ENCODE measurements around the gene USP25. TPM values are rescaled to one million over a fixed set of nuclear protein-coding genes. Genes with fewer than 3 reads are reported as not detected.

USP25 gene, protein sequence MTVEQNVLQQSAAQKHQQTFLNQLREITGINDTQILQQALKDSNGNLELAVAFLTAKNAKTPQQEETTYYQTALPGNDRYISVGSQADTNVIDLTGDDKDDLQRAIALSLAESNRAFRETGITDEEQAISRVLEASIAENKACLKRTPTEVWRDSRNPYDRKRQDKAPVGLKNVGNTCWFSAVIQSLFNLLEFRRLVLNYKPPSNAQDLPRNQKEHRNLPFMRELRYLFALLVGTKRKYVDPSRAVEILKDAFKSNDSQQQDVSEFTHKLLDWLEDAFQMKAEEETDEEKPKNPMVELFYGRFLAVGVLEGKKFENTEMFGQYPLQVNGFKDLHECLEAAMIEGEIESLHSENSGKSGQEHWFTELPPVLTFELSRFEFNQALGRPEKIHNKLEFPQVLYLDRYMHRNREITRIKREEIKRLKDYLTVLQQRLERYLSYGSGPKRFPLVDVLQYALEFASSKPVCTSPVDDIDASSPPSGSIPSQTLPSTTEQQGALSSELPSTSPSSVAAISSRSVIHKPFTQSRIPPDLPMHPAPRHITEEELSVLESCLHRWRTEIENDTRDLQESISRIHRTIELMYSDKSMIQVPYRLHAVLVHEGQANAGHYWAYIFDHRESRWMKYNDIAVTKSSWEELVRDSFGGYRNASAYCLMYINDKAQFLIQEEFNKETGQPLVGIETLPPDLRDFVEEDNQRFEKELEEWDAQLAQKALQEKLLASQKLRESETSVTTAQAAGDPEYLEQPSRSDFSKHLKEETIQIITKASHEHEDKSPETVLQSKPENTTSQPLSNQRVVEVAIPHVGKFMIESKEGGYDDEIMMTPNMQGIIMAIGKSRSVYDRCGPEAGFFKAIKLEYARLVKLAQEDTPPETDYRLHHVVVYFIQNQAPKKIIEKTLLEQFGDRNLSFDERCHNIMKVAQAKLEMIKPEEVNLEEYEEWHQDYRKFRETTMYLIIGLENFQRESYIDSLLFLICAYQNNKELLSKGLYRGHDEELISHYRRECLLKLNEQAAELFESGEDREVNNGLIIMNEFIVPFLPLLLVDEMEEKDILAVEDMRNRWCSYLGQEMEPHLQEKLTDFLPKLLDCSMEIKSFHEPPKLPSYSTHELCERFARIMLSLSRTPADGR
- total RNA-seq (2021; ENCODE audit: unreplicated experiment) = 33.6 TPM
- 13.0 and 13.9 TPM in 2 replicates for polyA plus RNA-seq (2012)
- Bru-seq, nascent RNA = percentile 94 among the genes with signal in this experiment
- percentile 71 among the genes with signal in this experiment for BruChase-seq, experiment 1, labeled RNA remaining after a 6-hour chase
- BruChase-seq, experiment 2, labeled RNA remaining after a 2-hour chase = percentile 77 among the genes with signal in this experiment
- long read RNA-seq, full-length matches to known transcripts = 16 of 34 reads
- long read RNA-seq, partial matches to known transcripts = 7 of 34 reads
- long read RNA-seq, other reads (novel, unspliced or antisense) = 11 of 34 reads

- DNase-seq (ENCODE audit: low read depth, low spot score) (peak; percentile 43), ATAC-seq (peak; percentile 95)
- no peaks in the 10 kb centered on the region for H3K9me2 ChIP-seq (ENCODE audit: insufficient read depth)
- H4K20me1 ChIP-seq (ENCODE audit: insufficient read depth) = no peaks in the 10 kb centered on the region; the same call in 1 of the 2 replicates
- H3K36me3 ChIP-seq (ENCODE audit: control insufficient read depth in 1 of 2, insufficient read depth in 2 of 2, low read length in 2 of 2) = no peaks in the 10 kb centered on the region
- ChIA-PET RAD21 (ENCODE audit: low non-redundant PET in 1 of 2, low total read pairs in 2 of 2, uncharacterized antibody in 2 of 2, unreplicated experiment in 2 of 2) (no interaction called here), POLR2A (no interaction called here), CTCF (no interaction called here)
- peak within 1 kb of the TSS; percentile 94 for H3K27ac ChIP-seq (ENCODE audit: low read depth, low read length)
- peak within 1 kb of the TSS; percentile 75 for H3K9ac ChIP-seq (ENCODE audit: low read length)
- intact Hi-C loops (cut with micrococcal nuclease) = loop anchor here (10.0 kb wide), 1 partner anchor 95 kb away; no protein-coding TSS in a partner anchor
- peak within 1 kb of the TSS; percentile 86 for H3K4me2 ChIP-seq (ENCODE audit: low read length)
- TF ChIP-seq POLR2A (IDR thresholded peaks at IDR 0.05; ENCODE audit: borderline replicate concordance, extremely low read depth, insufficient read depth, insufficient read length) = peak; percentile 78
- no peak for TF ChIP-seq RAD21 (IDR thresholded peaks at IDR 0.05; ENCODE audit: low read depth)
- no peak for TF ChIP-seq ELF1 (IDR thresholded peaks at IDR 0.05; ENCODE audit: borderline replicate concordance, low read depth)
- TF ChIP-seq TCF7L2 (IDR thresholded peaks at IDR 0.05; ENCODE audit: borderline replicate concordance, extremely low read depth, insufficient read depth, insufficient read length) = peak; percentile 14
- TF ChIP-seq ZFX (IDR thresholded peaks at IDR 0.05) = peak; percentile 89
- TF ChIP-seq, protein P1, sequence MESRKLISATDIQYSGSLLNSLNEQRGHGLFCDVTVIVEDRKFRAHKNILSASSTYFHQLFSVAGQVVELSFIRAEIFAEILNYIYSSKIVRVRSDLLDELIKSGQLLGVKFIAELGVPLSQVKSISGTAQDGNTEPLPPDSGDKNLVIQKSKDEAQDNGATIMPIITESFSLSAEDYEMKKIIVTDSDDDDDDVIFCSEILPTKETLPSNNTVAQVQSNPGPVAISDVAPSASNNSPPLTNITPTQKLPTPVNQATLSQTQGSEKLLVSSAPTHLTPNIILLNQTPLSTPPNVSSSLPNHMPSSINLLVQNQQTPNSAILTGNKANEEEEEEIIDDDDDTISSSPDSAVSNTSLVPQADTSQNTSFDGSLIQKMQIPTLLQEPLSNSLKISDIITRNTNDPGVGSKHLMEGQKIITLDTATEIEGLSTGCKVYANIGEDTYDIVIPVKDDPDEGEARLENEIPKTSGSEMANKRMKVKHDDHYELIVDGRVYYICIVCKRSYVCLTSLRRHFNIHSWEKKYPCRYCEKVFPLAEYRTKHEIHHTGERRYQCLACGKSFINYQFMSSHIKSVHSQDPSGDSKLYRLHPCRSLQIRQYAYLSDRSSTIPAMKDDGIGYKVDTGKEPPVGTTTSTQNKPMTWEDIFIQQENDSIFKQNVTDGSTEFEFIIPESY (IDR thresholded peaks at IDR 0.05; ENCODE audit: extremely low read depth, insufficient replicate concordance, low read length) = no peak
- peak; percentile 29; the same call in 1 of the 2 replicates for TF ChIP-seq SIN3A (IDR thresholded peaks at IDR 0.05; ENCODE audit: low read depth)
- TF ChIP-seq POLR2AphosphoS5 (IDR thresholded peaks at IDR 0.05; ENCODE audit: low read depth, low read length) = peak; percentile 72
- TF ChIP-seq, protein P2, sequence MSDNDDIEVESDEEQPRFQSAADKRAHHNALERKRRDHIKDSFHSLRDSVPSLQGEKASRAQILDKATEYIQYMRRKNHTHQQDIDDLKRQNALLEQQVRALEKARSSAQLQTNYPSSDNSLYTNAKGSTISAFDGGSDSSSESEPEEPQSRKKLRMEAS (IDR thresholded peaks at IDR 0.05) = peak; percentile 40; the same call in 1 of the 2 replicates
- peak within 1 kb of the TSS; percentile 59 to 76 for H3K4me3 ChIP-seq (replicated peaks in 1 of 2; ENCODE audit: low read depth in 1 of 2, low read length in 2 of 2)
- peak within 1 kb of the TSS; percentile 47 for H2AFZ ChIP-seq (ENCODE audit: low read depth, low read length, poor library complexity, severe bottlenecking)
- H3K27me3 ChIP-seq (ENCODE audit: insufficient read depth, low read length) = no peaks in the 10 kb centered on the region
- BruUV-seq (replicated peaks) = no TSS peak
- no peaks in the 10 kb centered on the region for H3K9me3 ChIP-seq (ENCODE audit: control insufficient read depth in 1 of 2, insufficient read depth in 1 of 2, low read depth in 1 of 2, low read length in 2 of 2)
- peaks cover 27 to 28% of the 10 kb centered on the region in 2 experiments for H3K4me1 ChIP-seq (ENCODE audit: control insufficient read depth in 1 of 2, insufficient read depth in 2 of 2, low read length in 2 of 2)
- H3K79me2 ChIP-seq (ENCODE audit: insufficient read depth, low read length) = peaks cover 47% of the 10 kb centered on the region
Measured at GRCh38 chr21:15729674-15730483, at the start of gene USP25. Gene USP25, plus strand, starts transcription at chr21:15729982. Its CDS starts 412 bp downstream, at chr21:15730394.
